Glomerular visceral epithelial cell (primary cell): ENCODE measurements around the gene TFF1.

ENCODE experiments used
- DNase-seq: peaks from one replicate; pipeline ENCODE4 v3.0.0-alpha.2; 2016; ENCODE audit errors: extremely low spot score

TFF1 gene

DNA sequence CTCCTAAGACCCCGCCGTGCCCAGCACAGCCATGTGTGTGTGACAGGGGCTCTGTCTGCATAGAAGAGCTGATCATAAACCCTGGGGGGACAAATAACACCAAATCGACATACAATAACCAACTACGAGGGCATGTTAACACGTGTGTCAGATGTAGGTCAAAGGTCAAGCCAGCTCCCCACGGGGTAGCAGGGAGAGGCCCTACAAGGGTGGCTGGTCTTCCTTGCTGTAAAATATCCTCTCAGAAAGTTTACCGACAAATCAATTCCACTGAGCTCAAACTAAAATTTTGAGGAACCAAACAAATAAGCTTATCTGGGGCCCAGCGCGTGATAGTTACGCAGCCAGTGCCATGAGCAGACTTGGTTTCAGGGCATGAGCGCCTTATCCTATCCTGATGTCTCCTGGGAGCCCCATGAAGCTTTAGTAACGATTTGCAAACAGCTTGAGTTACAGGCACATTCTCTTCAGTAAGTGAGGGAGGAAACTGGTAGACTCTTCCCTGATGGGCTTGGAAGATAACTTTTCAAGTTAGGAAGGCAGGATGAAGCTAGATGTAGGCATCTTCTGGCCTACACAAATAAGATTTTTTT is 32.2 kb upstream of the TFF1 start:
- DNase-seq: no peak

DNA sequence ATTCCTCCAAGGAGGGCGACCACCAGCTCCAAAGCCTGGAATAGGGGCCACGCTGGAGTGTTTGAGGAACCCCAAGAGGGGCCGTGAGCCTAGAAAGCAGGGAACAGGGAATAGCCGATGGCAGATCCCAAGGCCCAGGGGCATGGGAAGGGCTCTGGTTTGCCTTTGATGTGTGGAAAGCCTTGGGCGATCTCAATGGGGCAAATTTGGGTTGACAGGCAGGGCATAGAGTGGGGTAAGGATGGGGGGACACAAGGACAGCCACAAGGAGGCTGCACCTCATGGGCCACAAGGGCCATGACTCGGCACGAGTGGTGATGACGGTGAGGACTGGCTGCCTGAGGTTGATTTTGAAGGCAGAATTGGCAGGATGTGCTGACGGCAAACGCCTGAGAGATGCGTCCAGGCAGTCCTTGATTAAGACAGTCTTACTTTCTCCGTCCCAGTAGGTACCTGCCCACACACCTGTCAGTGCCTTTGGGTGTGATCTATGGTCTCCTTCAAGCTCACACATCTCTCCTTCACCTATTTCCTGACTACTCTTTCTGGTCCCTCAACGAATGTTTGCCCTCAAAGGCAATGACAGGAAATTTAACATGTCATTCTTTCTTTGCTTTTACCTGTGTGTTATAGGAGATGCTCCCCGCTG is 31.5 kb upstream of the TFF1 start:
- no peak for DNase-seq

- no peak for DNase-seq
Observed at GRCh38 chr21:42396799-42397745, 30.7 kb upstream of the TFF1 start.

DNA sequence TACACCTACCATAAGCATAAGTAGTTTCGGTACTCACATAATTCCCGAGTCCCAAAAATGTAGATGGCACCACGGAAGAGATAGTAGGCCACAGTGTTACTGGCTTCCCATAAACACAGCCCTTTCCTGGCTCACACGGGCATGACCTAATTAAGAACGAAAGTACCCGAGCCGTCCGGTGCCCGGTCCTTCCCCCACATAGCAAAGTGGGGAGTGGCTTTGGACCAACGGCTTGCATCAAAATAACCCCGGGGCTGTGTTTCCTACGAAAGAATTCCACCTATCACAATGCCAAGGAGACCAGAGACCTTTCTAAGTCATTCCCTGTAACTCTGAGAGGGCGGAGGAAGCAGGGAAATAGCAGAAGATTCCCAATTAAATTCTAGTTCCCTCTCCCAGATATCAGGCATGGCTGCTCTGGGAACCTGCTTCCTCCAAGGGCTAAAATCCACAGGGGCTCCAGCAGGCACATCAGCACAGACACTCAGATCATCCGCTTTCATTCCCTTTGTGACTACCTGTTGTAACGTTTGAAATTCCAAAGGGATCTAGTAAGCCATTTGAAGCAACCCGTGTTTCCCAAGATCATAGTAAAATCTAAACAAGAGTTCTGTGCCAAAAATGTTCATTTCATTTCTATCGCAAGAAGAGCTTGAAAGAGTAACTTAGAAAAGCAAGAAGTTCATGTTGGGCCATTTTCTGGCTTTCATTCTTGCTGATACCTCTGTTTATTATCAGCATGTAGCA is 29.7 kb upstream of the TFF1 start, which contains the start of gene TMPRSS3:
Gene TMPRSS3 (minus strand): TSS at position 148 of the 747 bp plus-strand sequence. CDS start 635 bp downstream, outside the sequence.
- DNase-seq: no peak

DNA sequence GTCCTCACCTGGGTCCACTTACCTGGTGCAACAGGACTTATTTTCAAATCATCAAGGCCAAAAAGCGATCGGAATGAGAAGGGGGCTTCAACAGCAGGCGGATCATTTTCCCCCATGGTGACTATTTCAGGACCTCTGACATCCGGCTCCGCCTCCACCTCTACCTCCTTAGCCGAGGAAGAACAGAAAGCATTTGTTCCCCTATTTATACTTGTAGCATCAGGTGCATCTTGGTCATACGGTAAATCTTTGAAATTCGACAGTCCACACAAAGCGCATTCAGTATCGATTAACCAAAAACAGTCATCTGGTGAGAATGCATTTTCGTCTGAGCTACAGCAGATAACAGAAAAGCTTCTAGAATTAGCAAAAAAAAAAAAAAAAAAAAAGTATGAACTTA is 29.0 kb upstream of the TFF1 start:
- no peak for DNase-seq

- no peak for DNase-seq
Observed at GRCh38 chr21:42393443-42393950, 27.2 kb upstream of the TFF1 start.

DNA sequence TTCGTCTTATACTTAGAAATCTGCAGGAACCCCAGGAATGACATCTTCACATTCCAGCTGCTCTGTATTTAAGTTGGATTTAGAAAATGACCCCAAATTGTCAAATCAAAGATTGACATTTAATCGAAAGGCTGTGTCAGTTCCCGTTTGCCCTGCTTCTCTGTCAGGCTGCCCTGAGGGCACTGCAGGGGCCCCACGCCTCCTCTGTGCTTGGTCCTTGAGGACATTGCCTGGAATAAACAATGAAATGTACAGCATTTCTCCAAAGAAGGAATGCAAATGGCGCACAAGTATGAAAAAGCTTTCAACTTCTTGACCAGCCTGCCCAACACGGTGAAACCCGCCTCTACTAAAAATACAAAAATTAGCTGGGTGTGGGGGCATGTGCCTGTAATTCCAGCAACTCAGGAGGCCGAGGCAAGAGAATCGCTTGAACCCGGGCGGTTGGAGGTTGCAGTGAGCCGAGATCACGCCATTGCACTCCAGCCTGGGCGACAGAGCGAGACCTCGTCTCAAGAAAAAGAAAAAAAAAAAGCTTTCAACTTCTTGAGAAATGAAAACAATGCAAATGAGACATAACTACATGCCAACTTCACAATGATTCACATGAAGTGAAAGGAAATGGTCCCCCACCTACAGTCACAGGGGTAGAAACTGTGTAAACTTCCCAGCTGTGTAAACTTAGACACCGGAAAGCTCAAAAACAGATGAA is 26.6 kb upstream of the TFF1 start:
- DNase-seq: no peak

GRCh38 chr21:42391297-42391696 is 25.0 kb upstream of the TFF1 start:
- DNase-seq: no peak

GRCh38 chr21:42390696-42391095 is 24.4 kb upstream of the TFF1 start:
- DNase-seq: no peak

DNA sequence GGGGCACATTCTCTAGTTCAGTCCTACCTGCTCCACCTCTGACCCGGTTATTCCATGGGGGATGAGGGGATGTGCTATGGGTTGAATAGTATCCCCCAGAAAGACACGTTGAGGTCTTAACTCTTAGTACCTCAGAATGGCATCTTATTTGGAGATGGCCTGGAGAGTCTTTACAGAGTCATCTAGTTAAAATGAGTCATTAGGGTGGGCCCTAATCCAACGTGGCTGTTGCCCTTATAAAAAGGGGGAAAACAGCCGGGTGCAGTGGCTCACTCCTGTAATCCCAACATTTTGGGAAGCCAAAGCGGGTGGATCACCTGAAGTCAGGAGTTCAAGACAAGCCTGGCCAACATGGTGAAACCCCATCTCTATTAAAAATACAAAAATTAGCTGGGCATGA is 23.9 kb upstream of the TFF1 start:
- DNase-seq: no peak

DNA sequence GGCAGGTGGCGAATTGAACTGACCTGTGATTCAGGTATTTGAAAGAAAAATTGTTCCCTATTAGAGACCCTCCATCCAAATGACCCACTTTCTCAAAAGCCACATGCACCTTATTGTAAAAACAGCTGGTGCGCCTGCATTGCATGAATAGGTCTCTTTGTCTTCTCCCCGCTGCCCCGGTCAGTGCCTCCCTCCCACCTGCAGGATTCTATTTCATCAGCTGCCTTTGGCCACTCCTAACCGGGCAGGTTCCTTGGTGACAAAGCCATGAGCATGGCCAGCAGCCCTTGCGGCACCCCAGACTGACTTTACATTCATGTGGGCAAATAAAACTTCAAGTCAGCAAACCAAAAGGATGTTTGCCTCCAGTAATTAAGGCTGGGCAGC is 23.1 kb upstream of the TFF1 start:
- no peak for DNase-seq

- no peak for DNase-seq
Observed at GRCh38 chr21:42388740-42389448, 22.6 kb upstream of the TFF1 start.

DNA sequence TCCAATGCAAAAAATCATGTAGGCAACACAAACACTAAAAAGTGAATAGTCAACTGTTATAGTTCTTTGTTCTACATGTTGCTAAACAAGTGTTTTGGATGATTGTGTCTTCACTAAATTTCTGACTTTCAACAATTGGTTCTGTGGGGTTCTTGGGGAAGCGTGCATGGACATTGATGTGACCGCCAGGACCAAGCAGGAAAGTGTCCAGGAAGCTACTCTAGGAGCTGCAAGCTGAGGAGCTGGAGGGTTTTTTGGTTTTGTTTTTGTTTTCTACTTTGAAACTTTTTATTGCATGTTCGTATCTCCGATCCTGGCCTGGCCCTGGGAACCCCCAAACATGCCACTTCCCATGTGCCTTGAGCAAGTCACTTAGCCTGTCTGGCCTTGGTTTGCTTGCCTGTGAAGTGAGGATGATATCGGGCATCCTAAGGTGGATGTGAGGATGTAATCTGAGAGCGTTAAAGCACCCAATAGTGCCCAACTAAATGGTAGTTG is 21.6 kb upstream of the TFF1 start:
- no peak for DNase-seq

DNA sequence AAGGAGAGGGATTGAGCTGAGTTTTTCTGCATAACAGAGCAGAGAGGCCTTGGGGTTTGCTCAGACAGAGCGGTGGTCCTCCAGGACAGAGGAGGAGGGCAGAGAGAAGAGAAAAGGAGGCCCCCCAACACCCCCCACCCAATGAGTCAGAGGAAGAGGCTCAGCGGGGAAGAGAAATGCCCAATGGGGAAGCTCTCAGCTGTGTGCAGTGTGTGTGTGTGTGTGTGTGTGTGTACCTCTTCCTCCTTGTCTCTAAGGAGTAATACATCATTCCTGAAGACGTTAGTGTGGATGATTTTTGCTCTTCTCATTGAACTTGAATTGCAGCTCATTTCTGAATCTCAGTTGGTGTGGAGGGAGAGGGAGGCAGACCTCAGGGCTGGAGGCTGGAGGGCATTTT is 20.8 kb upstream of the TFF1 start:
- no peak for DNase-seq

DNA sequence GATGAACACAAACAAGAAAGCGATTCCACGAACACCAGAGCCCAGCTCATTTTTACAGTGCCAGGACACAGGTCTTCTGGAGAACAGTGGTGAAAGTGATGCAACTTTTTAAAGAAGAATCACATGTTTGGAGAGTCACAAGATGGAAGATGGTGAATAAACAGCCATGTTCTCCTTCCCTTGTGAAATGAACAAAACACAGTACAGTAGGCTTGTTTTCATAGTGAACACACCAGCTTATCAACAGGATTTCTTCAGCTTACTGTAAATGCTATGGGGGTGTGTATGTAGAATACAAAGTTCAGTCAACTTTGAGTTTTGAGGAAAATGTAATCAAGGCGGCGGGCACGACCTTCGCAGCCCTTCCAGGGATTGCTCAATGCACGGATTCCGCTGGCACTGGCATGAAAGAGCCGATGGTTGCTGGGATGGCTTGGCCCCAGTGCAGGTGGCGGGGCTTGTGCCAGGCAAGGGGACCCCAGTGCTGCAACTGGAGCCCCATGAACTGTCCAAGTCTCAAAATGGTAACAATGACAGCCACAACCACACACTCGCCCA is 19.8 kb upstream of the TFF1 start:
- no peak for DNase-seq

DNA sequence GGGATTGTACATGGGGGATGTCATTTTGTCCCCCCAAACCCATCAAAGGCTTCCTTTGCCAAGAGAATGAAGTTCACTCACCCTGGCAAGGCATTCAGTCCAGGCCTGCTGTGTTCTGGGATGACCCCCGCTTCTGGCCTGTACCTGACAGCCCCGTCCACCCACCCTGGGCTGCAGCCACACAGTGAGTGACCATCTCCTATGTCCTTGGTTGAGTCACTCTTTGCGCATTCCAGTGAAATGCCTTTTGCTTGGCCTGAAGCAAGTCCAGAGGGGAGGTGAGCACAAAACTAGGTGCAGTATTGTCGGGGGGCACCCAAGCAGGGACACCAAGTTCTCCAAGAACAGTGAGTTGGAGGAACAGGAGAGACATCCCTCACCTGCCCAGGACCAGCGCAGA is 19.3 kb upstream of the TFF1 start:
- DNase-seq: no peak

- no peak for DNase-seq
Observed at GRCh38 chr21:42384989-42385388, 18.7 kb upstream of the TFF1 start.

DNA sequence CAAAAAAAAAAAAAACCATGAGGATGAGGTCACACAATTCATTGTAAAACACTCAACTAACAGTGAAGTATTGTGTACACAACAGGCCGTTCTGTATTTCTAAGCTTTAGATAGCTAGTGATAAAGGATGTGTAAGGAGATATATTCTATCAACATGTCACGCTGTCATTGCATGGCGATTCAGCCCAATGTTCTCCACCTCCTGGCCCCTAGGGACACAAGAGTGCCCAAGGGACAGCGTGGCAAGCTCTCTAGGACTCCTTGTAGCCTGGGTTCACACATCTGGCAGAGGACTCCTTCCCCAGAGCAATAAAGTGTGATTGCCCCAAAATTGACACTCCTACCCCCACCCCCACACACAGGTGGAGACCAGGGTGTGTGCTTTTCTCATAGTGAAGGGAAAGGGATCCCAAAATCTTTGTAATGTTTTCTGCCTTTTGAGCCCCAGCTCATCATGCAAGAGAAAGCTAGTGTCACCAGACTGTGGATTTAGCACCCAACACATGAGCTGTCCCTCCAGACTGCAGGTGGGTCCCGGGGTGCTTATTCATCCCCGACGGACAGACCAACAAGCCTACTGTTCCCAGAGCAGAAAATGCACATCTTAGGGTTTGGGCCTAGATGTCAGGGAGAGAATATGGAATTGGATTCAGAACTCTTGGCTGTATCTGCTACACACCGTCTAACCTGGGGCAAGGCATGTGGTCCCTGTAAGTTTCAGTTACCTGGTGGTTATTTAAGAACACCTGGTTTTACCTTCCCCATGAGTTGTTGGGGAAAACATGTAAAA is 18.0 kb upstream of the TFF1 start:
- DNase-seq: no peak

DNA sequence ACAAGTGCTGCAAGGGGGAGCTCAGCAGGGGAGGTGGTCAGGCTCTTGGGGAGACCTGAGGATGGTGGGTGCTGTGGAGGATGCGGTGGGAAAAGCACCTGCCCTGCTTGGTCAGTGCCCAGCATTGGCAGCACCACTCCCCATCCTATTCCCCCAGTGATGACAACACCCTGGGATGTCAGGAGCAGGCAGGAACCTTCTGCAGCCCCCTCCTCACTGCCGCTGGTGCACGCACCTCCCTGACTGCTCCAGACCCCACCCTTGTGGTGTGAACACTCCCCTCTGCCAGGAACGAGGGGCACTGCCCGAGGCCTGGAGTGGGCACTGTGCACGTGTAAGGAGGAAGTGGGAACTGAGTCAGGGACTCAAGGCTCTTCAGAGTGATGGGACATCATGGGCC is 17.0 kb upstream of the TFF1 start:
- DNase-seq: no peak
